HEK293 (cell line): ENCODE data around the gene APOL2.
"Not testable (repeated sequence)": the region's sequence is repeated elsewhere in the genome, so short reads cannot be mapped to it uniquely, and the experiment has no call there.

ENCODE experiments used
- GLIS2 ChIP-seq: fragments of 450-650 bp; formaldehyde crosslinking; IDR thresholded peaks from 2 replicates; pipeline ENCODE4 v1.5.1; 2016; ENCODE audit warnings: missing biosample characterization, missing genetic modification characterization
- ZNF629 ChIP-seq: fragments of 450-650 bp; formaldehyde crosslinking; IDR thresholded peaks from 2 replicates; pipeline ENCODE4 v1.5.1; 2017; ENCODE audit warnings: missing biosample characterization, missing genetic modification characterization
- ZNF791 ChIP-seq: fragments of 450-650 bp; formaldehyde crosslinking; IDR thresholded peaks from 2 replicates; pipeline ENCODE4 v1.5.1; 2016; ENCODE audit warnings: missing biosample characterization, missing genetic modification characterization
- TF ChIP-seq, protein P1 (sequence below): fragments of 450-650 bp; formaldehyde crosslinking; IDR thresholded peaks from 2 replicates; pipeline ENCODE4 v1.5.1; 2016; ENCODE audit warnings: missing biosample characterization, missing genetic modification characterization
- TF ChIP-seq, protein P2 (sequence below): fragments of 450-650 bp; formaldehyde crosslinking; IDR thresholded peaks from 2 replicates; pipeline ENCODE4 v1.5.1; 2017; ENCODE audit warnings: missing biosample characterization, missing genetic modification characterization
- TF ChIP-seq, protein P3 (sequence below): fragments of 450-650 bp; IDR thresholded peaks from 2 replicates; pipeline ENCODE4 v1.5.1; 2018; ENCODE audit warnings: missing biosample characterization, missing genetic modification characterization
- TF ChIP-seq, protein P4 (sequence below): fragments of 450-650 bp; formaldehyde crosslinking; IDR thresholded peaks from 2 replicates; pipeline ENCODE4 v1.5.1; 2016; ENCODE audit warnings: missing biosample characterization, missing genetic modification characterization

DNA sequence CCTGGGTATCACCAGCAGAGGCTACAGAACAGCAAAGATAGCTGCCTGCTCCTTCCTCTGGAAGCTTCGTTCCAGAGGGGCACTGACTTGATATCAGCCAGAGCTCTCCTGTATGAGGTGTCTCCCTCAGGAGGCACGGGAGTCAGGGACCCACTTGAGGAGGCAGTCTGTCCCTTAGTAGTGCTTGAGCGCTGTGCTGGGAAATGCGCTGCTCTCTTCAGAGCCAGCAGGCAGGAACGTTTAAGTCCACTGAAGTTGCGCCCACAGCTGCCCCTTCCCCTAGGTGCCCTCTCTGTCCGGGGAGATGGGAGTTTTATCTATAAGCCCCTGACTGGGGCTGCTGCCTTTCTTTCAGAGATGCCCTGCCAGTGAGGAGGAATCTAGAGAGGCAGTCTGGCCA, 31.9 kb upstream of the APOL2 start:
- TF ChIP-seq, protein P1, sequence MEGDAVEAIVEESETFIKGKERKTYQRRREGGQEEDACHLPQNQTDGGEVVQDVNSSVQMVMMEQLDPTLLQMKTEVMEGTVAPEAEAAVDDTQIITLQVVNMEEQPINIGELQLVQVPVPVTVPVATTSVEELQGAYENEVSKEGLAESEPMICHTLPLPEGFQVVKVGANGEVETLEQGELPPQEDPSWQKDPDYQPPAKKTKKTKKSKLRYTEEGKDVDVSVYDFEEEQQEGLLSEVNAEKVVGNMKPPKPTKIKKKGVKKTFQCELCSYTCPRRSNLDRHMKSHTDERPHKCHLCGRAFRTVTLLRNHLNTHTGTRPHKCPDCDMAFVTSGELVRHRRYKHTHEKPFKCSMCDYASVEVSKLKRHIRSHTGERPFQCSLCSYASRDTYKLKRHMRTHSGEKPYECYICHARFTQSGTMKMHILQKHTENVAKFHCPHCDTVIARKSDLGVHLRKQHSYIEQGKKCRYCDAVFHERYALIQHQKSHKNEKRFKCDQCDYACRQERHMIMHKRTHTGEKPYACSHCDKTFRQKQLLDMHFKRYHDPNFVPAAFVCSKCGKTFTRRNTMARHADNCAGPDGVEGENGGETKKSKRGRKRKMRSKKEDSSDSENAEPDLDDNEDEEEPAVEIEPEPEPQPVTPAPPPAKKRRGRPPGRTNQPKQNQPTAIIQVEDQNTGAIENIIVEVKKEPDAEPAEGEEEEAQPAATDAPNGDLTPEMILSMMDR (tag by site-specific recombination): not testable (repeated sequence)
- not testable (repeated sequence) for TF ChIP-seq GLIS2 (tag by site-specific recombination); ZNF791 (tag by site-specific recombination); ZNF629
- TF ChIP-seq, protein P2, sequence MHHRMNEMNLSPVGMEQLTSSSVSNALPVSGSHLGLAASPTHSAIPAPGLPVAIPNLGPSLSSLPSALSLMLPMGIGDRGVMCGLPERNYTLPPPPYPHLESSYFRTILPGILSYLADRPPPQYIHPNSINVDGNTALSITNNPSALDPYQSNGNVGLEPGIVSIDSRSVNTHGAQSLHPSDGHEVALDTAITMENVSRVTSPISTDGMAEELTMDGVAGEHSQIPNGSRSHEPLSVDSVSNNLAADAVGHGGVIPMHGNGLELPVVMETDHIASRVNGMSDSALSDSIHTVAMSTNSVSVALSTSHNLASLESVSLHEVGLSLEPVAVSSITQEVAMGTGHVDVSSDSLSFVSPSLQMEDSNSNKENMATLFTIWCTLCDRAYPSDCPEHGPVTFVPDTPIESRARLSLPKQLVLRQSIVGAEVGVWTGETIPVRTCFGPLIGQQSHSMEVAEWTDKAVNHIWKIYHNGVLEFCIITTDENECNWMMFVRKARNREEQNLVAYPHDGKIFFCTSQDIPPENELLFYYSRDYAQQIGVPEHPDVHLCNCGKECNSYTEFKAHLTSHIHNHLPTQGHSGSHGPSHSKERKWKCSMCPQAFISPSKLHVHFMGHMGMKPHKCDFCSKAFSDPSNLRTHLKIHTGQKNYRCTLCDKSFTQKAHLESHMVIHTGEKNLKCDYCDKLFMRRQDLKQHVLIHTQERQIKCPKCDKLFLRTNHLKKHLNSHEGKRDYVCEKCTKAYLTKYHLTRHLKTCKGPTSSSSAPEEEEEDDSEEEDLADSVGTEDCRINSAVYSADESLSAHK: not testable (repeated sequence)
- TF ChIP-seq, protein P3, sequence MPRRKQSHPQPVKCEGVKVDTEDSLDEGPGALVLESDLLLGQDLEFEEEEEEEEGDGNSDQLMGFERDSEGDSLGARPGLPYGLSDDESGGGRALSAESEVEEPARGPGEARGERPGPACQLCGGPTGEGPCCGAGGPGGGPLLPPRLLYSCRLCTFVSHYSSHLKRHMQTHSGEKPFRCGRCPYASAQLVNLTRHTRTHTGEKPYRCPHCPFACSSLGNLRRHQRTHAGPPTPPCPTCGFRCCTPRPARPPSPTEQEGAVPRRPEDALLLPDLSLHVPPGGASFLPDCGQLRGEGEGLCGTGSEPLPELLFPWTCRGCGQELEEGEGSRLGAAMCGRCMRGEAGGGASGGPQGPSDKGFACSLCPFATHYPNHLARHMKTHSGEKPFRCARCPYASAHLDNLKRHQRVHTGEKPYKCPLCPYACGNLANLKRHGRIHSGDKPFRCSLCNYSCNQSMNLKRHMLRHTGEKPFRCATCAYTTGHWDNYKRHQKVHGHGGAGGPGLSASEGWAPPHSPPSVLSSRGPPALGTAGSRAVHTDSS (tag by site-specific recombination): not testable (repeated sequence)
- TF ChIP-seq, protein P4, sequence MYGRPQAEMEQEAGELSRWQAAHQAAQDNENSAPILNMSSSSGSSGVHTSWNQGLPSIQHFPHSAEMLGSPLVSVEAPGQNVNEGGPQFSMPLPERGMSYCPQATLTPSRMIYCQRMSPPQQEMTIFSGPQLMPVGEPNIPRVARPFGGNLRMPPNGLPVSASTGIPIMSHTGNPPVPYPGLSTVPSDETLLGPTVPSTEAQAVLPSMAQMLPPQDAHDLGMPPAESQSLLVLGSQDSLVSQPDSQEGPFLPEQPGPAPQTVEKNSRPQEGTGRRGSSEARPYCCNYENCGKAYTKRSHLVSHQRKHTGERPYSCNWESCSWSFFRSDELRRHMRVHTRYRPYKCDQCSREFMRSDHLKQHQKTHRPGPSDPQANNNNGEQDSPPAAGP: not testable (repeated sequence)
